ENCODE results near the gene SCGB1C1.
A peak's percentile ranks its signal among the peaks of the same experiment; 100 is the strongest.

SCGB1C1 gene

DNA sequence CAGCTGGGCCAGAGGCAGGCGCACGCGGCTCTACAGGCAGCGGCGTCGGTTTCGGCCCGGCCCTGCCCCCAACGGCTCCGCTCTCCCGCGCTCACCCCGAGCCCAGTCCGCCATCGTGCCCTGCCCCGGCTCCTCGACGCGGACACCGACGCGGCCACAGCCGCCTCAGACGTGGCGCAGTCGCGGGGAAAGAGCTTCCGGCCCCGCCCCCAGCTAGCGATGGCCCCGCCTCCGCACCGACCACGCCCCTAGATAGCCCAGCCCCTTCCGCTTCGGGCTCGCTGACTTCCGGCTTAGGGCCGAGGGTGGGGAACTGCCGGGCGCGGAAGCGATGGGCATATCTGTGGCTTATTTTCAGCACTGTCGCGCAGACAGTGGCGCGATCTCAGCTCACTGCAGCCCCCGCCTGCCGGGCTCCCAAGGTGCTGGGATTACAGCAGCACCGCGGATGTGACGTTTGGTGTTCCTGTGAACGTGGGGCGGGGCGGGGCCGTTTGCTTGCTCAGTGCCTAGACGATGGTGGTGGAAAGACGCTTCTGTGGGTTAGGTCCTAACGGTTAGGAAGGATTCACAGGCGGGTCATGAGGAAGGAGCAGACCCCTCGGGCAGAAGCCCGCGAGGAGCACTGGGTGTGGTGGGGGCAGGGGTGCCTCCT lies 14.5 kb downstream of the SCGB1C1 start, which contains the start of the genes BET1L and RIC8A:
Gene BET1L (minus strand): TSS at position 192 of the 655 bp plus-strand sequence. CDS start 78 bp downstream, at position 114.
Gene RIC8A (plus strand): TSS at position 501 of the 655 bp plus-strand sequence. CDS start 1,147 bp downstream, outside the sequence.
- TF ChIP-seq NFIC (IDR thresholded peaks at IDR 0.05) (no peak), TEAD4 (IDR thresholded peaks at IDR 0.05) (no peak), TAF1 (IDR thresholded peaks at IDR 0.05; ENCODE audit: low read depth) (peak; percentile 73), CREB1 (IDR thresholded peaks at IDR 0.05; ENCODE audit: low read depth) (peak; percentile 70; the same call in 1 of the 2 replicates), YY1 (IDR thresholded peaks at IDR 0.05; ENCODE audit: low read depth) (peak; percentile 67), EGR1 (IDR thresholded peaks at IDR 0.05) (peak; percentile 32; the same call in 1 of the 2 replicates), TCF12 (IDR thresholded peaks at IDR 0.05; ENCODE audit: low read depth) (peak; percentile 5; the same call in 1 of the 2 replicates)
- TF ChIP-seq, protein P1, sequence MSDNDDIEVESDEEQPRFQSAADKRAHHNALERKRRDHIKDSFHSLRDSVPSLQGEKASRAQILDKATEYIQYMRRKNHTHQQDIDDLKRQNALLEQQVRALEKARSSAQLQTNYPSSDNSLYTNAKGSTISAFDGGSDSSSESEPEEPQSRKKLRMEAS (IDR thresholded peaks at IDR 0.05): peak; percentile 84
- TF ChIP-seq, protein P2, sequence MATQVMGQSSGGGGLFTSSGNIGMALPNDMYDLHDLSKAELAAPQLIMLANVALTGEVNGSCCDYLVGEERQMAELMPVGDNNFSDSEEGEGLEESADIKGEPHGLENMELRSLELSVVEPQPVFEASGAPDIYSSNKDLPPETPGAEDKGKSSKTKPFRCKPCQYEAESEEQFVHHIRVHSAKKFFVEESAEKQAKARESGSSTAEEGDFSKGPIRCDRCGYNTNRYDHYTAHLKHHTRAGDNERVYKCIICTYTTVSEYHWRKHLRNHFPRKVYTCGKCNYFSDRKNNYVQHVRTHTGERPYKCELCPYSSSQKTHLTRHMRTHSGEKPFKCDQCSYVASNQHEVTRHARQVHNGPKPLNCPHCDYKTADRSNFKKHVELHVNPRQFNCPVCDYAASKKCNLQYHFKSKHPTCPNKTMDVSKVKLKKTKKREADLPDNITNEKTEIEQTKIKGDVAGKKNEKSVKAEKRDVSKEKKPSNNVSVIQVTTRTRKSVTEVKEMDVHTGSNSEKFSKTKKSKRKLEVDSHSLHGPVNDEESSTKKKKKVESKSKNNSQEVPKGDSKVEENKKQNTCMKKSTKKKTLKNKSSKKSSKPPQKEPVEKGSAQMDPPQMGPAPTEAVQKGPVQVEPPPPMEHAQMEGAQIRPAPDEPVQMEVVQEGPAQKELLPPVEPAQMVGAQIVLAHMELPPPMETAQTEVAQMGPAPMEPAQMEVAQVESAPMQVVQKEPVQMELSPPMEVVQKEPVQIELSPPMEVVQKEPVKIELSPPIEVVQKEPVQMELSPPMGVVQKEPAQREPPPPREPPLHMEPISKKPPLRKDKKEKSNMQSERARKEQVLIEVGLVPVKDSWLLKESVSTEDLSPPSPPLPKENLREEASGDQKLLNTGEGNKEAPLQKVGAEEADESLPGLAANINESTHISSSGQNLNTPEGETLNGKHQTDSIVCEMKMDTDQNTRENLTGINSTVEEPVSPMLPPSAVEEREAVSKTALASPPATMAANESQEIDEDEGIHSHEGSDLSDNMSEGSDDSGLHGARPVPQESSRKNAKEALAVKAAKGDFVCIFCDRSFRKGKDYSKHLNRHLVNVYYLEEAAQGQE (IDR thresholded peaks at IDR 0.05; ENCODE audit: low read depth): peak; percentile 44; the same call in 1 of the 2 replicates

DNA sequence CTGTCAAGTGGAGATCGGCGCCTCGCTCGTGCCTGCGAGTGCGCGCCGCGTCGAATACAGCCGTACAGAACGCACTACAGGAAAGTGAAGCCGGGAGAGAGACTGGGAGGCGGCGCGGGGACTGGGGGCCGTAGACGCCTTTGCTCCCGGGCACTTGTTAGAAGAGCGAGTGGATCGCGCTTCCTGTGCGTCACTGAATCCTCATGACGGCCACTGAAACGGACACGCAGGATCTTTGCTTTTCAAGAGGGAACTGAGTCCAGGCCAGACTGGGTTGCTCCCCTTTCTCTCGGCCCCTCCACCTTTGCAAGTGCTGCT lies 14.9 kb downstream of the SCGB1C1 start:
- TF ChIP-seq, protein P1 (IDR thresholded peaks at IDR 0.05): 0 out of 2 replicates have a peak, but pooled peaks have one; percentile 2
- TF ChIP-seq YY1 (IDR thresholded peaks at IDR 0.05; ENCODE audit: low read depth) (no peak), TCF12 (IDR thresholded peaks at IDR 0.05; ENCODE audit: low read depth) (0 out of 2 replicates have a peak, but pooled peaks have one; percentile 11)

DNA sequence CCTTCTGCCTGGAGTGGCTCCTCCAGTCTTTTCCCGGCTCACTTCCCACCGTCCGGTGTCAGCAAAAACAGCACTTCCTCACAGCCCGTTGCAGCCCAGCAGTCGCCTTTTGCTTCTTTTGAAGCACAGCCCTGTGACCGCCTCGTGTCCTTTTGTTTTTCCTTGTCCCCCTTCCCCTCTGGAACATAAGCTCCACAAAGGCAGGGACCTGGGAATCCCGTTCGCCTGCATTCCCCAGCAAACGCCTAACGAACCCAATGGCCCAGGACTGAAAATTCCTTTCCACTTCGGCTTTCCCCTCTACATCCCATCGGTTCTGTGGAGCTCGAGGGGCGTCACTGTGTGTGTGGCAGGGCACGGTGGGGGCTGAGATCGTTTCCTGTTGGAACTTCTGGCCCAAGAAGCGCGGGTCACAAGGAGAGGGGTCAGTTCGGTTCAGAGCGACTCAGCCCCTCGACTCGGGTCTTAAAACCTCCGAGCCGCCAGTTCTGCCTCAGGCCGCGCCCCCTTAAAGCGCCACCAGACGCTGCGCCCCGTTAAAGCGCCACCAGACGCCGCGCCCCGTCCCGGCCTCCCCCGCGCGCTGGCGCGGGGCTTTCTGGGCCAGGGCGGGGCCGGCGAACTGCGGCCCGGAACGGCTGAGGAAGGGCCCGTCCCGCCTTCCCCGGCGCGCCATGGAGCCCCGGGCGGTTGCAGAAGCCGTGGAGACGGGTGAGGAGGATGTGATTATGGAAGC lies 15.5 kb downstream of the SCGB1C1 start:
- TF ChIP-seq TAF1 (IDR thresholded peaks at IDR 0.05; ENCODE audit: low read depth) (peak; percentile 48; the same call in 1 of the 2 replicates), ZBTB7A (IDR thresholded peaks at IDR 0.05; ENCODE audit: low read depth) (0 out of 2 replicates have a peak, but pooled peaks have one; percentile 16), EP300 (IDR thresholded peaks at IDR 0.05; ENCODE audit: borderline replicate concordance) (no peak), TCF12 (IDR thresholded peaks at IDR 0.05; ENCODE audit: low read depth) (peak; percentile 12; the same call in 1 of the 2 replicates), TEAD4 (IDR thresholded peaks at IDR 0.05) (peak; percentile 1; the same call in 1 of the 2 replicates), YY1 (IDR thresholded peaks at IDR 0.05; ENCODE audit: low read depth) (peak; percentile 51; the same call in 1 of the 2 replicates)

DNA sequence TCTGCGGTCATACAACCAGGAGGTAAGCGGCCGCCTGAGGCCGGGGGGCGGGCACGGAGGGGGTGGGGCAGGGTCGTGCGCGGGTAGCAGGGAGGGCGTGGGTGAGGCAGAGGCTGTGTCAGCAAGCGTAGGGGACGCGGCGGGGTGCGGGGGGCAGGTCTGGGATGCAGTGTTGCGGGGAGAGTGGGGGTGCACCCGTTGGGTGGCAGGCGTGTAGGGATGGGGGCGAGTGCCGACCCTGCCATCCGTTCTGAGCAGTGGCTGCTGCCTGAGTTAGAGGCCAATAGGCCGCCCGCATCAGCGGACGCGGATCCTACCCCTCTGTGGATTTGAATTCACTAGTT lies 16.0 kb downstream of the SCGB1C1 start:
- TF ChIP-seq EP300 (IDR thresholded peaks at IDR 0.05; ENCODE audit: borderline replicate concordance) (no peak), EGR1 (IDR thresholded peaks at IDR 0.05) (no peak), TAF1 (IDR thresholded peaks at IDR 0.05; ENCODE audit: low read depth) (no peak), TCF12 (IDR thresholded peaks at IDR 0.05; ENCODE audit: low read depth) (no peak), CEBPB (IDR thresholded peaks at IDR 0.05) (no peak), TEAD4 (IDR thresholded peaks at IDR 0.05) (no peak), FOXM1 (IDR thresholded peaks at IDR 0.05; ENCODE audit: borderline replicate concordance, low read depth) (no peak), NFIC (IDR thresholded peaks at IDR 0.05) (no peak), RAD21 (IDR thresholded peaks at IDR 0.05; ENCODE audit: low read depth) (no peak), ZBTB7A (IDR thresholded peaks at IDR 0.05; ENCODE audit: low read depth) (no peak), YY1 (IDR thresholded peaks at IDR 0.05; ENCODE audit: low read depth) (no peak), CREB1 (IDR thresholded peaks at IDR 0.05; ENCODE audit: low read depth) (no peak)
- TF ChIP-seq, protein P2 (IDR thresholded peaks at IDR 0.05; ENCODE audit: low read depth): no peak
- TF ChIP-seq, protein P1 (IDR thresholded peaks at IDR 0.05): no peak
- TF ChIP-seq, protein P3, sequence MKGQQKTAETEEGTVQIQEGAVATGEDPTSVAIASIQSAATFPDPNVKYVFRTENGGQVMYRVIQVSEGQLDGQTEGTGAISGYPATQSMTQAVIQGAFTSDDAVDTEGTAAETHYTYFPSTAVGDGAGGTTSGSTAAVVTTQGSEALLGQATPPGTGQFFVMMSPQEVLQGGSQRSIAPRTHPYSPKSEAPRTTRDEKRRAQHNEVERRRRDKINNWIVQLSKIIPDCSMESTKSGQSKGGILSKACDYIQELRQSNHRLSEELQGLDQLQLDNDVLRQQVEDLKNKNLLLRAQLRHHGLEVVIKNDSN (IDR thresholded peaks at IDR 0.05): no peak

DNA sequence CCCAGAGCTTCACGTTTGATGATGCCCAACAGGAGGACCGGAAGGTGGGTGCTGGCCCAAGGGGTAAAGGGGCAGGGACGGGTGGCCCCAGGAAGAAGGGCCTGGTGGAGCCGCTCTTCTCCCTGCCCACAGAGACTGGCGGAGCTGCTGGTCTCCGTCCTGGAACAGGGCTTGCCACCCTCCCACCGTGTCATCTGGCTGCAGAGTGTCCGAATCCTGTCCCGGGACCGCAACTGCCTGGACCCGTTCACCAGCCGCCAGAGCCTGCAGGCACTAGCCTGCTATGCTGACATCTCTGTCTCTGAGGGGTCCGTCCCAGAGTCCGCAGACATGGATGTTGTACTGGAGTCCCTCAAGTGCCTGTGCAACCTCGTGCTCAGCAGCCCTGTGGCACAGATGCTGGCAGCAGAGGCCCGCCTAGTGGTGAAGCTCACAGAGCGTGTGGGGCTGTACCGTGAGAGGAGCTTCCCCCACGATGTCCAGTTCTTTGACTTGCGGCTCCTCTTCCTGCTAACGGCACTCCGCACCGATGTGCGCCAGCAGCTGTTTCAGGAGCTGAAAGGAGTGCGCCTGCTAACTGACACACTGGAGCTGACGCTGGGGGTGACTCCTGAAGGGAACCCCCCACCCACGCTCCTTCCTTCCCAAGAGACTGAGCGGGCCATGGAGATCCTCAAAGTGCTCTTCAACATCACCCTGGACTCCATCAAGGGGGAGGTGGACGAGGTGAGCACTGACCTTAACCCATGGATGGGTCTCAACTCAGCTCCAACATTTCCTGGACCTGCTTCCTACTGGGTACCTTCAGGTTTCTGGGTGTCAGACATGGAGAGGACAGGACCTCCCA lies 16.6 kb downstream of the SCGB1C1 start:
- TF ChIP-seq CEBPB (IDR thresholded peaks at IDR 0.05) (no peak), TEAD4 (IDR thresholded peaks at IDR 0.05) (no peak)
- TF ChIP-seq, protein P1 (IDR thresholded peaks at IDR 0.05): peak; percentile 25; the same call in 1 of the 2 replicates

Data from Ishikawa (cell line).